H1 (cell line): ENCODE measurements around the gene IER5. TPM values are rescaled to one million over a fixed set of nuclear protein-coding genes. Genes with fewer than 3 reads are reported as not detected.

Source experiments
- polyA plus RNA-seq, 7 experiments: library from polyadenylated mRNA; depleted of rRNA in 3 of 7; stranded (reverse) in 5 of 7; unstranded in 2 of 7; fragments of >200 nt in 5 of 7; fragments of 200-250 nt in 2 of 7; gene quantifications; 1 replicate in 5 of 7; 2 replicates in 1 of 7; 4 replicates in 1 of 7; pipeline versions ENCODE4 v1.2.1 to v1.2.3, GENCODE V29; 2011 to 2013; ENCODE audit warnings: missing spikeins in 2 of 7, mixed read lengths in 2 of 7
- total RNA-seq: library from RNA; stranded (reverse); fragmentation: NEBNext Ultra II Directional; extraction: Animal tissue kit (Norgen Biotek cat#: 25700); gene quantifications from 2 replicates; pipeline ENCODE4 v1.2.1, GENCODE V29; 2021

IER5 gene
- total and polyA plus RNA-seq, 2 of the 8 experiments (the other 6 are each of a cell fraction or from before 2014, with no cell fraction given): 3.5 to 7.7 TPM

Other genes starting within 250 kb of the IER5 start
- gene KIAA1614, start 175.8 kb upstream of the IER5 start, total RNA-seq: 2.6 and 3.1 TPM in 2 replicates
- gene KIAA1614, start 175.8 kb upstream of the IER5 start, polyA plus RNA-seq (2011; rRNA removed): 1.3 and 1.9 TPM in 2 replicates
- gene STX6, start 65.8 kb upstream of the IER5 start, total RNA-seq: 33.3 and 35.4 TPM in 2 replicates
- gene STX6, start 65.8 kb upstream of the IER5 start, polyA plus RNA-seq (2011; rRNA removed): 13.6 and 14.8 TPM in 2 replicates
- 0.19 TPM in 1 of 2 replicates, not detected in the other for gene MR1, start 54.7 kb upstream of the IER5 start, total RNA-seq
- 0.09 and 0.14 TPM in 2 replicates for gene MR1, start 54.7 kb upstream of the IER5 start, polyA plus RNA-seq (2011; rRNA removed)